ENCODE results near the gene FBXO48. TPM values are rescaled to one million over a fixed set of nuclear protein-coding genes. Genes with fewer than 3 reads are reported as not detected.

Gene FBXO48
- total and polyA plus RNA-seq, 2 of the 8 experiments (the other 6 are each of a cell fraction or from before 2014, with no cell fraction given) = 1.1 to 1.5 TPM

DNA sequence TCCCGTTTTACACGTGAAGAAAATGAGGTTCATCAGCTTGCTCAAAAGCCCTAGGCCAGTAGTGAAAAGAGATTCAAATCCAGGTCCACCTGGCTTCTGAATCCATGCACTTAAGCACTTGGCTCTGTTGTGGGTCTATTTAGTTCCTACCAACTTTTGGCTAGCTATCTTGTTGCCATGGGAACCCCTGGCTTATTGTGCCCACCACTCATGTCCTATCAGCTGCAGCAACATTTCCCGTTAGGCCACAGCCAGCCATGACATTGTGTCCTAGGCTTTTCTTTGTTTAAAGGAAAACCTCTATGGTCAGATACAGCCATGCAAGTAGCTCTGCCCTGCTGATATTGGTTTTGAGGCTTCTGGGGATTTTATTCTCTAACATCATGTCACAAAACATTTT lies 52.2 kb downstream of the FBXO48 start:
- Histone ChIP-seq H2BK120ac (replicated peaks; ENCODE audit: low read depth, low read length) (no peak overlapping the region), H3K4ac (replicated peaks; ENCODE audit: insufficient read length, low read depth, low read length) (no peak overlapping the region), H4K91ac (replicated peaks; ENCODE audit: insufficient read length, low read length) (no peak overlapping the region), H3K23ac (ENCODE audit: insufficient read length) (no peak overlapping the region), H3K27ac (ENCODE audit: low read depth, low read length) (no peak overlapping the region), H4K8ac (ENCODE audit: extremely low read depth, insufficient read depth, low read length) (no peak overlapping the region), H2AK5ac (ENCODE audit: low read depth, low read length) (no peak overlapping the region), H2AFZ (ENCODE audit: low read length) (peak overlapping the region; percentile 9; the same call in 1 of the 2 replicates), H3K79me1 (ENCODE audit: low read depth, low read length) (no peaks in the 10 kb centered on the region), H4K5ac (ENCODE audit: insufficient read length, low read depth, low read length) (no peak overlapping the region), H2BK5ac (ENCODE audit: low read depth, low read length) (no peak overlapping the region), H3K4me1 (replicated peaks in 1 of 4; ENCODE audit: control insufficient read depth in 3 of 4, insufficient read depth in 4 of 4, low read length in 3 of 4) (peaks cover 6 to 12% (median 6%) of the 10 kb centered on the region in 4 experiments; a peak in 5 of 7 replicates), H3K56ac (replicated peaks; ENCODE audit: insufficient read length, low read depth, low read length) (no peak overlapping the region), H3K9ac (replicated peaks in 1 of 4; ENCODE audit: extremely low read depth in 1 of 4, low read depth in 3 of 4, low read length in 3 of 4) (no peak overlapping the region), H4K20me1 (replicated peaks in 1 of 2; ENCODE audit: control insufficient read depth in 1 of 2, insufficient read depth in 2 of 2, low read length in 2 of 2) (no peaks in the 10 kb centered on the region), H3K14ac (ENCODE audit: insufficient read length) (no peak overlapping the region), H2BK20ac (ENCODE audit: low read length) (no peak overlapping the region), H2BK15ac (ENCODE audit: low read length) (no peak overlapping the region), H3K27me3 (replicated peaks in 1 of 4; ENCODE audit: control insufficient read depth in 3 of 4, extremely low read depth in 1 of 4, insufficient read depth in 3 of 4, low read length in 3 of 4) (no peaks in the 10 kb centered on the region), H3K18ac (ENCODE audit: extremely low read depth, low read length) (no peak overlapping the region), H3K36me3 (ENCODE audit: control insufficient read depth in 2 of 4, insufficient read depth in 4 of 4, low read length in 3 of 4) (no peaks in the 10 kb centered on the region), H3K79me2 (ENCODE audit: control insufficient read depth in 1 of 2, insufficient read depth in 2 of 2, low read length in 2 of 2) (no peaks in the 10 kb centered on the region), H2BK12ac (ENCODE audit: low read depth, low read length) (no peak overlapping the region), H3K4me2 (ENCODE audit: insufficient read depth in 1 of 2, low read depth in 2 of 2, low read length in 2 of 2) (no peak overlapping the region), H3K4me3 (ENCODE audit: extremely low read depth in 1 of 4, insufficient read depth in 2 of 4, low read depth in 3 of 4, low read length in 4 of 4) (no peak overlapping the region), H3K23me2 (ENCODE audit: low read depth, low read length) (no peaks in the 10 kb centered on the region), H3K9me3 (ENCODE audit: insufficient read depth in 2 of 2, low read depth in 1 of 2, low read length in 1 of 2) (no peaks in the 10 kb centered on the region)
- CTCF ChIA-PET (ENCODE audit: partially characterized antibody) = interaction anchor here (1.3 to 7.7 kb wide), 4 partner anchors 17 to 121 kb away, joined by 4 to 51 read pairs (median 4); no protein-coding TSS in a partner anchor
- POLR2A ChIA-PET (ENCODE audit: partially characterized antibody) = interaction anchor here (0.8 kb wide), 1 partner anchor 10 kb away, joined by 3 read pairs; no protein-coding TSS in a partner anchor
- FAIRE-seq = no peak
- DNase-seq (ENCODE audit: low read depth in 1 of 2, low spot score in 2 of 2) = no peak
- WGBS, 2 experiments (ENCODE audit: extremely low coverage in 1 of 2, insufficient coverage in 1 of 2, insufficient read length in 1 of 2, insufficient replicate concordance in 2 of 2, low coverage in 1 of 2, low lambda C conversion rate in 2 of 2, missing lambda C conversion rate in 1 of 2) = 50% methylated on average over 3 of the region's 3 CpGs; no CpG with 5 or more reads in 1 of the 2 experiments
- TF ChIP-seq SRF (IDR thresholded peaks at IDR 0.05; ENCODE audit: low read depth, low read length) (no peak), HDAC6 (IDR thresholded peaks at IDR 0.05; ENCODE audit: low read depth, low read length) (no peak), PHF8 (conservative IDR thresholded peaks at IDR 0.05; ENCODE audit: low read depth, low read length) (no peak), POLR2AphosphoS5 (IDR thresholded peaks at IDR 0.05; ENCODE audit: low read depth, low read length) (no peak), KDM5A (IDR thresholded peaks at IDR 0.05; ENCODE audit: low read length) (no peak), SIRT6 (IDR thresholded peaks at IDR 0.05; ENCODE audit: low read length) (no peak), HDAC2 (IDR thresholded peaks at IDR 0.05; ENCODE audit: borderline replicate concordance in 1 of 2, low read depth in 2 of 2, low read length in 2 of 2) (no peak)
- TF ChIP-seq, protein P1, sequence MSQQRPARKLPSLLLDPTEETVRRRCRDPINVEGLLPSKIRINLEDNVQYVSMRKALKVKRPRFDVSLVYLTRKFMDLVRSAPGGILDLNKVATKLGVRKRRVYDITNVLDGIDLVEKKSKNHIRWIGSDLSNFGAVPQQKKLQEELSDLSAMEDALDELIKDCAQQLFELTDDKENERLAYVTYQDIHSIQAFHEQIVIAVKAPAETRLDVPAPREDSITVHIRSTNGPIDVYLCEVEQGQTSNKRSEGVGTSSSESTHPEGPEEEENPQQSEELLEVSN (IDR thresholded peaks at IDR 0.05) = no peak
- TF ChIP-seq, protein P2, sequence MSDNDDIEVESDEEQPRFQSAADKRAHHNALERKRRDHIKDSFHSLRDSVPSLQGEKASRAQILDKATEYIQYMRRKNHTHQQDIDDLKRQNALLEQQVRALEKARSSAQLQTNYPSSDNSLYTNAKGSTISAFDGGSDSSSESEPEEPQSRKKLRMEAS (IDR thresholded peaks at IDR 0.05) = no peak
